Measurements from ENCODE around the gene APOC3.

DNA sequence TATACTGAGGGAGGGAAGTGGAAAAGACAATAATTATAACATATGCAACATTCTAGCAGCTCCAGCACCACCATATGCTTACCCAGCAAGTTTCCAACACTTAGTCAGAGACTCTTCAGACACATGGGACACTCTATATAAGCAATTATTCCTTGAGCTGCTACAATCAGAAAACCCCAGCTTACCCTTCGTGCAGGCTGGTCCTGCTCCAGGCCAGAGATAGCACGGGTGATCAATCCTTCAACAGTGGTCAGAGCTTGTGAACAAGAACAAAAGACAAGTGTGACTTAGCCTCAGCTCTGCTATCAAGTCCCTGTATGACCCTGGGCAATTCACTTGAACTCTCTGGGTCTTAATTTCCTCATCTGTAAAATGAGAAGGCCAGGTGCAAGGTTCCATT lies 43.4 kb upstream of the APOC3 start:
- no peak for TF ChIP-seq POLR2A (conservative IDR thresholded peaks at IDR 0.05)
- TF ChIP-seq, protein P1, sequence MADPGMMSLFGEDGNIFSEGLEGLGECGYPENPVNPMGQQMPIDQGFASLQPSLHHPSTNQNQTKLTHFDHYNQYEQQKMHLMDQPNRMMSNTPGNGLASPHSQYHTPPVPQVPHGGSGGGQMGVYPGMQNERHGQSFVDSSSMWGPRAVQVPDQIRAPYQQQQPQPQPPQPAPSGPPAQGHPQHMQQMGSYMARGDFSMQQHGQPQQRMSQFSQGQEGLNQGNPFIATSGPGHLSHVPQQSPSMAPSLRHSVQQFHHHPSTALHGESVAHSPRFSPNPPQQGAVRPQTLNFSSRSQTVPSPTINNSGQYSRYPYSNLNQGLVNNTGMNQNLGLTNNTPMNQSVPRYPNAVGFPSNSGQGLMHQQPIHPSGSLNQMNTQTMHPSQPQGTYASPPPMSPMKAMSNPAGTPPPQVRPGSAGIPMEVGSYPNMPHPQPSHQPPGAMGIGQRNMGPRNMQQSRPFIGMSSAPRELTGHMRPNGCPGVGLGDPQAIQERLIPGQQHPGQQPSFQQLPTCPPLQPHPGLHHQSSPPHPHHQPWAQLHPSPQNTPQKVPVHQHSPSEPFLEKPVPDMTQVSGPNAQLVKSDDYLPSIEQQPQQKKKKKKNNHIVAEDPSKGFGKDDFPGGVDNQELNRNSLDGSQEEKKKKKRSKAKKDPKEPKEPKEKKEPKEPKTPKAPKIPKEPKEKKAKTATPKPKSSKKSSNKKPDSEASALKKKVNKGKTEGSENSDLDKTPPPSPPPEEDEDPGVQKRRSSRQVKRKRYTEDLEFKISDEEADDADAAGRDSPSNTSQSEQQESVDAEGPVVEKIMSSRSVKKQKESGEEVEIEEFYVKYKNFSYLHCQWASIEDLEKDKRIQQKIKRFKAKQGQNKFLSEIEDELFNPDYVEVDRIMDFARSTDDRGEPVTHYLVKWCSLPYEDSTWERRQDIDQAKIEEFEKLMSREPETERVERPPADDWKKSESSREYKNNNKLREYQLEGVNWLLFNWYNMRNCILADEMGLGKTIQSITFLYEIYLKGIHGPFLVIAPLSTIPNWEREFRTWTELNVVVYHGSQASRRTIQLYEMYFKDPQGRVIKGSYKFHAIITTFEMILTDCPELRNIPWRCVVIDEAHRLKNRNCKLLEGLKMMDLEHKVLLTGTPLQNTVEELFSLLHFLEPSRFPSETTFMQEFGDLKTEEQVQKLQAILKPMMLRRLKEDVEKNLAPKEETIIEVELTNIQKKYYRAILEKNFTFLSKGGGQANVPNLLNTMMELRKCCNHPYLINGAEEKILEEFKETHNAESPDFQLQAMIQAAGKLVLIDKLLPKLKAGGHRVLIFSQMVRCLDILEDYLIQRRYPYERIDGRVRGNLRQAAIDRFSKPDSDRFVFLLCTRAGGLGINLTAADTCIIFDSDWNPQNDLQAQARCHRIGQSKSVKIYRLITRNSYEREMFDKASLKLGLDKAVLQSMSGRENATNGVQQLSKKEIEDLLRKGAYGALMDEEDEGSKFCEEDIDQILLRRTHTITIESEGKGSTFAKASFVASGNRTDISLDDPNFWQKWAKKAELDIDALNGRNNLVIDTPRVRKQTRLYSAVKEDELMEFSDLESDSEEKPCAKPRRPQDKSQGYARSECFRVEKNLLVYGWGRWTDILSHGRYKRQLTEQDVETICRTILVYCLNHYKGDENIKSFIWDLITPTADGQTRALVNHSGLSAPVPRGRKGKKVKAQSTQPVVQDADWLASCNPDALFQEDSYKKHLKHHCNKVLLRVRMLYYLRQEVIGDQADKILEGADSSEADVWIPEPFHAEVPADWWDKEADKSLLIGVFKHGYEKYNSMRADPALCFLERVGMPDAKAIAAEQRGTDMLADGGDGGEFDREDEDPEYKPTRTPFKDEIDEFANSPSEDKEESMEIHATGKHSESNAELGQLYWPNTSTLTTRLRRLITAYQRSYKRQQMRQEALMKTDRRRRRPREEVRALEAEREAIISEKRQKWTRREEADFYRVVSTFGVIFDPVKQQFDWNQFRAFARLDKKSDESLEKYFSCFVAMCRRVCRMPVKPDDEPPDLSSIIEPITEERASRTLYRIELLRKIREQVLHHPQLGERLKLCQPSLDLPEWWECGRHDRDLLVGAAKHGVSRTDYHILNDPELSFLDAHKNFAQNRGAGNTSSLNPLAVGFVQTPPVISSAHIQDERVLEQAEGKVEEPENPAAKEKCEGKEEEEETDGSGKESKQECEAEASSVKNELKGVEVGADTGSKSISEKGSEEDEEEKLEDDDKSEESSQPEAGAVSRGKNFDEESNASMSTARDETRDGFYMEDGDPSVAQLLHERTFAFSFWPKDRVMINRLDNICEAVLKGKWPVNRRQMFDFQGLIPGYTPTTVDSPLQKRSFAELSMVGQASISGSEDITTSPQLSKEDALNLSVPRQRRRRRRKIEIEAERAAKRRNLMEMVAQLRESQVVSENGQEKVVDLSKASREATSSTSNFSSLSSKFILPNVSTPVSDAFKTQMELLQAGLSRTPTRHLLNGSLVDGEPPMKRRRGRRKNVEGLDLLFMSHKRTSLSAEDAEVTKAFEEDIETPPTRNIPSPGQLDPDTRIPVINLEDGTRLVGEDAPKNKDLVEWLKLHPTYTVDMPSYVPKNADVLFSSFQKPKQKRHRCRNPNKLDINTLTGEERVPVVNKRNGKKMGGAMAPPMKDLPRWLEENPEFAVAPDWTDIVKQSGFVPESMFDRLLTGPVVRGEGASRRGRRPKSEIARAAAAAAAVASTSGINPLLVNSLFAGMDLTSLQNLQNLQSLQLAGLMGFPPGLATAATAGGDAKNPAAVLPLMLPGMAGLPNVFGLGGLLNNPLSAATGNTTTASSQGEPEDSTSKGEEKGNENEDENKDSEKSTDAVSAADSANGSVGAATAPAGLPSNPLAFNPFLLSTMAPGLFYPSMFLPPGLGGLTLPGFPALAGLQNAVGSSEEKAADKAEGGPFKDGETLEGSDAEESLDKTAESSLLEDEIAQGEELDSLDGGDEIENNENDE (IDR thresholded peaks at IDR 0.05; ENCODE audit: low read depth, low read length) = no peak
- no peak for TF ChIP-seq TGIF2 (CRISPR knock-in tag; IDR thresholded peaks at IDR 0.05)
- TF ChIP-seq, protein P2, sequence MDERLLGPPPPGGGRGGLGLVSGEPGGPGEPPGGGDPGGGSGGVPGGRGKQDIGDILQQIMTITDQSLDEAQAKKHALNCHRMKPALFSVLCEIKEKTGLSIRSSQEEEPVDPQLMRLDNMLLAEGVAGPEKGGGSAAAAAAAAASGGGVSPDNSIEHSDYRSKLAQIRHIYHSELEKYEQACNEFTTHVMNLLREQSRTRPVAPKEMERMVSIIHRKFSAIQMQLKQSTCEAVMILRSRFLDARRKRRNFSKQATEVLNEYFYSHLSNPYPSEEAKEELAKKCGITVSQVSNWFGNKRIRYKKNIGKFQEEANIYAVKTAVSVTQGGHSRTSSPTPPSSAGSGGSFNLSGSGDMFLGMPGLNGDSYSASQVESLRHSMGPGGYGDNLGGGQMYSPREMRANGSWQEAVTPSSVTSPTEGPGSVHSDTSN (CRISPR knock-in tag; IDR thresholded peaks at IDR 0.05; ENCODE audit: low read depth) = no peak
- TF ChIP-seq, protein P2 (tag; conservative IDR thresholded peaks at IDR 0.05; ENCODE audit: low read depth) = no peak
- TF ChIP-seq, protein P3, sequence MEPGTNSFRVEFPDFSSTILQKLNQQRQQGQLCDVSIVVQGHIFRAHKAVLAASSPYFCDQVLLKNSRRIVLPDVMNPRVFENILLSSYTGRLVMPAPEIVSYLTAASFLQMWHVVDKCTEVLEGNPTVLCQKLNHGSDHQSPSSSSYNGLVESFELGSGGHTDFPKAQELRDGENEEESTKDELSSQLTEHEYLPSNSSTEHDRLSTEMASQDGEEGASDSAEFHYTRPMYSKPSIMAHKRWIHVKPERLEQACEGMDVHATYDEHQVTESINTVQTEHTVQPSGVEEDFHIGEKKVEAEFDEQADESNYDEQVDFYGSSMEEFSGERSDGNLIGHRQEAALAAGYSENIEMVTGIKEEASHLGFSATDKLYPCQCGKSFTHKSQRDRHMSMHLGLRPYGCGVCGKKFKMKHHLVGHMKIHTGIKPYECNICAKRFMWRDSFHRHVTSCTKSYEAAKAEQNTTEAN (CRISPR knock-in tag; IDR thresholded peaks at IDR 0.05) = no peak
- no peak for TF ChIP-seq NR1H2 (CRISPR knock-in tag; IDR thresholded peaks at IDR 0.05)
- no peak for TF ChIP-seq CEBPB (tag; IDR thresholded peaks at IDR 0.05)
- TF ChIP-seq RHOXF2B (CRISPR knock-in tag; conservative IDR thresholded peaks at IDR 0.05) = no peak
- TF ChIP-seq SMC3 (conservative IDR thresholded peaks at IDR 0.05; ENCODE audit: insufficient read depth, low read depth, low read length) = no peak
- no peak for TF ChIP-seq FOS (IDR thresholded peaks at IDR 0.05; ENCODE audit: extremely low read depth, insufficient read length)
- TF ChIP-seq EP400 (IDR thresholded peaks at IDR 0.05) = no peak
- no peak for TF ChIP-seq ESRRA (IDR thresholded peaks at IDR 0.05; ENCODE audit: borderline replicate concordance, low read depth)

Data from K562 (cell line).